ENCODE measurements around the gene ABCF1. TPM values are rescaled to one million over a fixed set of nuclear protein-coding genes. Genes with fewer than 3 reads are reported as not detected.

The ABCF1 gene
- total RNA-seq, 1 donor: 43.2 TPM

- TF ChIP-seq, protein P1, sequence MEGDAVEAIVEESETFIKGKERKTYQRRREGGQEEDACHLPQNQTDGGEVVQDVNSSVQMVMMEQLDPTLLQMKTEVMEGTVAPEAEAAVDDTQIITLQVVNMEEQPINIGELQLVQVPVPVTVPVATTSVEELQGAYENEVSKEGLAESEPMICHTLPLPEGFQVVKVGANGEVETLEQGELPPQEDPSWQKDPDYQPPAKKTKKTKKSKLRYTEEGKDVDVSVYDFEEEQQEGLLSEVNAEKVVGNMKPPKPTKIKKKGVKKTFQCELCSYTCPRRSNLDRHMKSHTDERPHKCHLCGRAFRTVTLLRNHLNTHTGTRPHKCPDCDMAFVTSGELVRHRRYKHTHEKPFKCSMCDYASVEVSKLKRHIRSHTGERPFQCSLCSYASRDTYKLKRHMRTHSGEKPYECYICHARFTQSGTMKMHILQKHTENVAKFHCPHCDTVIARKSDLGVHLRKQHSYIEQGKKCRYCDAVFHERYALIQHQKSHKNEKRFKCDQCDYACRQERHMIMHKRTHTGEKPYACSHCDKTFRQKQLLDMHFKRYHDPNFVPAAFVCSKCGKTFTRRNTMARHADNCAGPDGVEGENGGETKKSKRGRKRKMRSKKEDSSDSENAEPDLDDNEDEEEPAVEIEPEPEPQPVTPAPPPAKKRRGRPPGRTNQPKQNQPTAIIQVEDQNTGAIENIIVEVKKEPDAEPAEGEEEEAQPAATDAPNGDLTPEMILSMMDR (IDR thresholded peaks at IDR 0.05; ENCODE audit: insufficient read depth, low read length): no peak
- H3K4me3 ChIP-seq (ENCODE audit: low read depth, low read length): no peak overlapping the region
- peak; percentile 22 for DNase-seq (ENCODE audit: low read depth)
Measured at GRCh38 chr6:30548375-30548774, 22.9 kb upstream of the ABCF1 start.

DNA sequence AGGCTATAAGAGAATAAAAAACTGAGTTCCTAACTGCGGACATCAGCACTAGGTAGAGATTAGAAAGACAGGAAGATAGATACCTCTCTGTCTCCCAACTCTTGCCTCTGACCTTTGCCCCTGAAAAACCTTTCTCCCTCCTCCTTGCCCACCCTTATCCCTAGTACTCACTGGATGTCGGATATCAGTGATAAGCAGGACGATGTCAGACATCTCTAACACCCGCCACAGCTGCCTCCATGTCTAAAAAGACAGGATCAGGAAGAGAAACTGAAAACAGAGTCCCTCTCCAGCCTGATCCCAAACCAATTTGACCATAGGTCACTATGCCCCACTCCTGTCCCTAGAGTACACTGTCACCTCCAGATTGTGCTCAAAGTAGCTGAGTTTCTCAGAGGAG is 16.8 kb upstream of the ABCF1 start:
- TF ChIP-seq, protein P1 (IDR thresholded peaks at IDR 0.05; ENCODE audit: insufficient read depth, low read length): no peak
- peak overlapping the region; percentile 92 for H3K4me3 ChIP-seq (ENCODE audit: low read depth, low read length)
- no peak for DNase-seq (ENCODE audit: low read depth)

DNA sequence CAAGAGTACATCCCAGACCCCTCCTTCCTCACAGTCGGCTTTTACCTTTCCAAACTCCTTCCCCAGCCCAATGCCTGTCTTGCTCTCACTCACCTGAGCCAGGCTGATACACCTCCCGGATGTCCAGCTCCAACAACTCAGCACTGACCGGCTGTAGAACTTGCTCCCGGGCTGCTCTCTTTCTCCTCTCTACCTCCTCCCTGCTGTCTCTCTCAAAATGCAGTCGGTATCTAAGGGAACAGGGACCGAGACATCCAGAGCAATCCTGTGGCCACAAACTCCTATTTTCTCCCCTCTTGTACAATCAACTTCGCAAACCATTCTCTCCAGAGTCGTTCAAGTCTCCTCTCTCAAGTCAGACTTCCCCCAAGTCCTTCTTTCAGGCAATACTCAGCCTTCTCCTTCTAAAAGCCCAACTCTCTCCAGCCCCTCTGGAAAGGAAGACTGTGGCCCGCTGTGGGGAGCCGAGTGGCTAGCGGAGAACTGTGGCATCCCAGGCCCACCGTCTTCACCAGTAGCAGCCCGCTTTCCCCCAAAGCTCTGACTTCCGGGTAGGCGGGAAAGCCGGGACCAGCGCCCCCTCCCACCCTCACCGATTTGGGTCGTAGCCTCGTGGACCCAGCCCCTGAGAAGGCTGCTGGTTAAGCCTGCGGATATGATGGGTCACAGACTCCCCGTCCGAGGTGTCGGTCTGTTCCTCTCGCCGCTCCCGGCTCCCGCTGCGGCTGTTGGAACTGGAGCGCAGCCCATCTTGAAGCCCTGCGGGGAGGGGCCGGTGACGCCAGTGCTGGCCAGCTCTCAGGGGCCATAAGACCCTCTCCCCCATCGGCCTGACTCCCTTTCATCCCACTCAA is 16.1 kb upstream of the ABCF1 start:
- TF ChIP-seq, protein P1 (IDR thresholded peaks at IDR 0.05; ENCODE audit: insufficient read depth, low read length): no peak
- peak; percentile 37 for DNase-seq (ENCODE audit: low read depth)

GRCh38 chr6:30555816-30556065 is 15.5 kb upstream of the ABCF1 start:
- H3K4me3 ChIP-seq (ENCODE audit: low read depth, low read length): peak overlapping the region; percentile 92
- TF ChIP-seq, protein P1 (IDR thresholded peaks at IDR 0.05; ENCODE audit: insufficient read depth, low read length): no peak
- no peak for DNase-seq (ENCODE audit: low read depth)

More for the DNA sequence above, 16.1 kb upstream of the ABCF1 start:
- peak overlapping the region; percentile 92 for H3K4me3 ChIP-seq (ENCODE audit: low read depth, low read length)

GRCh38 chr6:30556066-30556905 is 15.0 kb upstream of the ABCF1 start, which contains the start of gene GNL1:
Gene GNL1 (minus strand): TSS chr6:30556489. CDS start chr6:30556203, 286 bp downstream.
- TF ChIP-seq, protein P1 (IDR thresholded peaks at IDR 0.05; ENCODE audit: insufficient read depth, low read length): no peak
- peak; percentile 81 for DNase-seq (ENCODE audit: low read depth)
- peak within 1 kb of the TSS; percentile 92 for H3K4me3 ChIP-seq (ENCODE audit: low read depth, low read length)

GRCh38 chr6:30556906-30557682 is 14.1 kb upstream of the ABCF1 start, which contains the start of gene PRR3:
Gene PRR3 (plus strand): TSS chr6:30557295. CDS start chr6:30557345, 50 bp downstream.
- peak within 1 kb of the TSS; percentile 92 for H3K4me3 ChIP-seq (ENCODE audit: low read depth, low read length)

More at GRCh38 chr6:30556906-30557682, 14.1 kb upstream of the ABCF1 start, which contains the start of gene PRR3:
- TF ChIP-seq, protein P1 (IDR thresholded peaks at IDR 0.05; ENCODE audit: insufficient read depth, low read length): no peak
- DNase-seq (ENCODE audit: low read depth): peak; percentile 85
